ENCODE measurements around the gene OIP5. TPM values are rescaled to one million over a fixed set of nuclear protein-coding genes. Genes with fewer than 3 reads are reported as not detected.
"Not testable (repeated sequence)": the region's sequence is repeated elsewhere in the genome, so short reads cannot be mapped to it uniquely, and the experiment has no call there.

The OIP5 gene
- total and polyA plus RNA-seq, 2 donors (not counting 1 experiment from before 2014, with no cell fraction given): 0.84 to 1.3 TPM

- H3K4me3 ChIP-seq (ENCODE audit: control extremely low read depth in 1 of 5, extremely low read depth in 1 of 5, insufficient read depth in 1 of 5, low read depth in 2 of 5, low read length in 4 of 5): peak overlapping the region; percentile 86 to 97 (median 94)
- H2AFZ ChIP-seq (ENCODE audit: insufficient read depth, low read depth, low read length, poor library complexity, severe bottlenecking): peak overlapping the region; percentile 89
- peak overlapping the region; percentile 97 for H3K27ac Mint-ChIP-seq
- intact Hi-C loops (cut with micrococcal nuclease): loop anchor here (1.0 to 5.0 kb wide), 9 partner anchors 7 to 902 kb away; partner anchors contain the start of genes CHP1, KNSTRN, NDUFAF1 and NUSAP1
- peak overlapping the region; percentile 85 for H3K9ac ChIP-seq (ENCODE audit: low read length)
- peak overlapping the region; percentile 79 for H3K4me2 ChIP-seq (replicated peaks; ENCODE audit: low read depth, low read length, poor library complexity, severe bottlenecking)
- H3K4me1 ChIP-seq (ENCODE audit: control insufficient read depth in 2 of 2, insufficient read depth in 2 of 2, low read length in 2 of 2): peaks cover 16 to 33% of the 10 kb centered on the region in 2 donors
- H3K4me1 Mint-ChIP-seq: peaks cover 42% of the 10 kb centered on the region
- DNase-seq (peak; percentile 99), ATAC-seq (ENCODE audit: low read depth) (peak; percentile 98)
- no peaks in the 10 kb centered on the region for H3K27me3 ChIP-seq (replicated peaks in 1 of 4; ENCODE audit: control extremely low read depth in 1 of 4, control insufficient read depth in 3 of 4, insufficient read depth in 4 of 4, low read length in 3 of 4)
- H3K36me3 ChIP-seq (replicated peaks in 1 of 2; ENCODE audit: control extremely low read depth in 1 of 2, control insufficient read depth in 1 of 2, extremely low read depth in 1 of 2, insufficient read depth in 2 of 2, low read length in 1 of 2): peaks cover 5 to 41% of the 10 kb centered on the region in 2 experiments
- TF ChIP-seq EZH2 (IDR thresholded peaks at IDR 0.05; ENCODE audit: borderline replicate concordance, insufficient read depth, low read depth, low read length, poor library complexity, severe bottlenecking): no peak
- TF ChIP-seq, protein P1, sequence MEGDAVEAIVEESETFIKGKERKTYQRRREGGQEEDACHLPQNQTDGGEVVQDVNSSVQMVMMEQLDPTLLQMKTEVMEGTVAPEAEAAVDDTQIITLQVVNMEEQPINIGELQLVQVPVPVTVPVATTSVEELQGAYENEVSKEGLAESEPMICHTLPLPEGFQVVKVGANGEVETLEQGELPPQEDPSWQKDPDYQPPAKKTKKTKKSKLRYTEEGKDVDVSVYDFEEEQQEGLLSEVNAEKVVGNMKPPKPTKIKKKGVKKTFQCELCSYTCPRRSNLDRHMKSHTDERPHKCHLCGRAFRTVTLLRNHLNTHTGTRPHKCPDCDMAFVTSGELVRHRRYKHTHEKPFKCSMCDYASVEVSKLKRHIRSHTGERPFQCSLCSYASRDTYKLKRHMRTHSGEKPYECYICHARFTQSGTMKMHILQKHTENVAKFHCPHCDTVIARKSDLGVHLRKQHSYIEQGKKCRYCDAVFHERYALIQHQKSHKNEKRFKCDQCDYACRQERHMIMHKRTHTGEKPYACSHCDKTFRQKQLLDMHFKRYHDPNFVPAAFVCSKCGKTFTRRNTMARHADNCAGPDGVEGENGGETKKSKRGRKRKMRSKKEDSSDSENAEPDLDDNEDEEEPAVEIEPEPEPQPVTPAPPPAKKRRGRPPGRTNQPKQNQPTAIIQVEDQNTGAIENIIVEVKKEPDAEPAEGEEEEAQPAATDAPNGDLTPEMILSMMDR (IDR thresholded peaks at IDR 0.05): no peak
- peaks cover 48% of the 10 kb centered on the region for H3K79me2 ChIP-seq (ENCODE audit: control insufficient read depth, insufficient read depth, low read length)
- CTCF ChIA-PET: interaction anchor here (0.6 to 0.9 kb wide), 2 partner anchors 53 to 560 kb away, joined by 4 to 5 read pairs; partner anchors contain the start of gene CHP1
- no peaks in the 10 kb centered on the region for H3K9me3 Mint-ChIP-seq (ENCODE audit: insufficient read depth)
- peaks cover 9% of the 10 kb centered on the region for H4K20me1 ChIP-seq (ENCODE audit: control insufficient read depth, insufficient read depth, low read length, poor library complexity, severe bottlenecking)
- WGBS (ENCODE audit: insufficient coverage): under 1% methylated on average over 54 of the region's 61 CpGs
- POLR2A ChIA-PET: interaction anchor here (0.8 to 1.5 kb wide), 5 partner anchors 8 to 989 kb away, joined by 3 to 10 read pairs (median 3); partner anchors contain the start of genes CHP1, EXD1, GANC and NUSAP1
- H3K27me3 Mint-ChIP-seq: no peaks in the 10 kb centered on the region
- peak overlapping the region; percentile 95 for H3K4me3 Mint-ChIP-seq
- H3K27ac ChIP-seq (ENCODE audit: low read length in 2 of 2): peak overlapping the region; percentile 86 to 90
- H3K9me3 ChIP-seq (ENCODE audit: control extremely low read depth in 1 of 3, control insufficient read depth in 2 of 3, insufficient read depth in 1 of 3, low read length in 2 of 3): no peaks in the 10 kb centered on the region
Measured at GRCh38 chr15:41283653-41284426, 48.6 kb downstream of the OIP5 start.

DNA sequence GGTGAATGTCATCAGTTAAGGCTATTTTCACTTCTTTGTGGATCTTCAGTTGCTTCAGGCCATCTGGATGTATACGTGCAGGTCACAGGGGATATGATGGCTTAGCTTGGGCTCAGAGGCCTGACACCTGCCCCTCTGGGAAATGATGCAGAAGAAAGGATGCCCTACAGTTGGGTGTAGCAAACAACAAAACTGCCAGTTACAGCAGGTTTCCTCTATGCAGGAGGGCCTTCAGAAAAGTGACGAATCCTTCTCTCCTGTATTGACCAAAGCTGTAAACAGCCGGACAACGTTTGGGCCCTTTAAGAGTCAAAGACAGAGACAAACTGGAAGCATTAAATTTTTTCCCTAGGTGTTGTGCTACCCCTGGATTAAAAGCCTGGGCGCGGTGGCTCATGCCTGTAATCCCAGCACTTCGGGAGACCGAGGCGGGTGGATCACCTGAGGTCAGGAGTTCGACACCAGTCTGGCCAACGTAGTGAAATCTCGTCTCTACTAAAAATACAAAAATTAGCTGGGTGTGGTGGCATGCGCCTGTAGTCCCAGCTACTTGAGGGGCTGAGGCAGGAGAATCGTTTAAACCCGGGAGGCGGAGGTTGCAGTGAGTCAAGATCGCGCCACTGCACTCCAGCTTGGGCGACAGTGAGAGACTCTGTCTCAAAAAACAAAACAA, 49.3 kb downstream of the OIP5 start:
- H2AFZ ChIP-seq (ENCODE audit: insufficient read depth, low read depth, low read length, poor library complexity, severe bottlenecking): peak overlapping the region; percentile 89

DNA sequence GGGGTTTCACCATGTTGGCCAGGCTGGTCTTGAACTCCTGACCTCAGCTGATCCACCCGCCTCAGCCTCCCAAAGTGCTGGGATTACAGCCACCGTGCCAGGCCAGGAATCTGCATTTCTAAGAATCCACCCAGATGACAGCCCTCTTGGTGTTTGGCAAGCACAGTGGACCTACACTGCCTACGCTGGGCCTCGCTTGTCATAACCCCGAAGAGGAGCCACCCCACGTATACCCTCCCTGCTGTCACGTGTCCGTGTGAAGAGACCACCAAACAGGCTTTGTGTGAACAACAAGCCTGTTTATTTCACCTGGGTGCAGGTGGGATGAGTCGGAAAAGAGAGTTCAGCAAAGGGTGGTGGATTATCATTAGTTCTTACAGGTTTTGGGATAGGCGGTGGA, 50.0 kb downstream of the OIP5 start:
- H3K9me3 Mint-ChIP-seq (ENCODE audit: insufficient read depth); H3K4me3 ChIP-seq (ENCODE audit: control extremely low read depth in 1 of 5, extremely low read depth in 1 of 5, insufficient read depth in 1 of 5, low read depth in 2 of 5, low read length in 4 of 5); H2AFZ ChIP-seq (ENCODE audit: insufficient read depth, low read depth, low read length, poor library complexity, severe bottlenecking); H3K9me3 ChIP-seq (ENCODE audit: control extremely low read depth in 1 of 3, control insufficient read depth in 2 of 3, insufficient read depth in 1 of 3, low read length in 2 of 3); ATAC-seq (ENCODE audit: low read depth); H3K27me3 Mint-ChIP-seq; H4K20me1 ChIP-seq (ENCODE audit: control insufficient read depth, insufficient read depth, low read length, poor library complexity, severe bottlenecking); H3K4me2 ChIP-seq (replicated peaks; ENCODE audit: low read depth, low read length, poor library complexity, severe bottlenecking); H3K27me3 ChIP-seq (replicated peaks in 1 of 4; ENCODE audit: control extremely low read depth in 1 of 4, control insufficient read depth in 3 of 4, insufficient read depth in 4 of 4, low read length in 3 of 4); H3K9ac ChIP-seq (ENCODE audit: low read length); POLR2A ChIA-PET; DNase-seq: not testable (repeated sequence)
- peak overlapping the region; percentile 95 for H3K4me3 Mint-ChIP-seq
- CTCF ChIA-PET: interaction anchor here (0.6 kb wide), 1 partner anchor 354 kb away, joined by 4 read pairs; no protein-coding TSS in a partner anchor
- peaks cover 36% of the 10 kb centered on the region for H3K79me2 ChIP-seq (ENCODE audit: control insufficient read depth, insufficient read depth, low read length)
- WGBS (ENCODE audit: insufficient coverage): 99% methylated on average over 5 of the region's 10 CpGs
- H3K27ac ChIP-seq (ENCODE audit: low read length in 2 of 2): peak overlapping the region in 1 of 2 donors; percentile 86
- H3K36me3 ChIP-seq (replicated peaks in 1 of 2; ENCODE audit: control extremely low read depth in 1 of 2, control insufficient read depth in 1 of 2, extremely low read depth in 1 of 2, insufficient read depth in 2 of 2, low read length in 1 of 2): peaks cover 3 to 27% of the 10 kb centered on the region in 2 experiments
- H3K27ac Mint-ChIP-seq: peak overlapping the region; percentile 97
- H3K4me1 ChIP-seq (ENCODE audit: control insufficient read depth in 2 of 2, insufficient read depth in 2 of 2, low read length in 2 of 2): peaks cover 16 to 31% of the 10 kb centered on the region in 2 donors
- H3K4me1 Mint-ChIP-seq: peaks cover 36% of the 10 kb centered on the region
- intact Hi-C loops (cut with micrococcal nuclease): loop anchor here (2.0 to 5.0 kb wide), 5 partner anchors 120 to 900 kb away; partner anchors contain the start of genes KNSTRN, NDUFAF1, RMDN3 and RTF1

More for the DNA sequence above, 49.3 kb downstream of the OIP5 start:
- Mint-ChIP-seq H3K4me3 (peak overlapping the region; percentile 95), H3K27ac (peak overlapping the region; percentile 97), H3K4me1 (peaks cover 37% of the 10 kb centered on the region)
- H3K27me3 Mint-ChIP-seq; H3K9me3 ChIP-seq (ENCODE audit: control extremely low read depth in 1 of 3, control insufficient read depth in 2 of 3, insufficient read depth in 1 of 3, low read length in 2 of 3); H3K27me3 ChIP-seq (replicated peaks in 1 of 4; ENCODE audit: control extremely low read depth in 1 of 4, control insufficient read depth in 3 of 4, insufficient read depth in 4 of 4, low read length in 3 of 4); H4K20me1 ChIP-seq (ENCODE audit: control insufficient read depth, insufficient read depth, low read length, poor library complexity, severe bottlenecking); ATAC-seq (ENCODE audit: low read depth); H3K9me3 Mint-ChIP-seq (ENCODE audit: insufficient read depth): not testable (repeated sequence)
- peaks cover 3 to 33% of the 10 kb centered on the region in 2 experiments for H3K36me3 ChIP-seq (replicated peaks in 1 of 2; ENCODE audit: control extremely low read depth in 1 of 2, control insufficient read depth in 1 of 2, extremely low read depth in 1 of 2, insufficient read depth in 2 of 2, low read length in 1 of 2)
- H3K9ac ChIP-seq (ENCODE audit: low read length): peak overlapping the region; percentile 85
- H3K4me2 ChIP-seq (replicated peaks; ENCODE audit: low read depth, low read length, poor library complexity, severe bottlenecking): peak overlapping the region; percentile 79
- WGBS (ENCODE audit: insufficient coverage): 57% methylated on average over 14 of the region's 19 CpGs
- peak overlapping the region; percentile 61 to 97 (median 93) for H3K4me3 ChIP-seq (ENCODE audit: control extremely low read depth in 1 of 5, extremely low read depth in 1 of 5, insufficient read depth in 1 of 5, low read depth in 2 of 5, low read length in 4 of 5)
- DNase-seq: peak; percentile 52
- ChIA-PET CTCF (interaction anchor here (0.6 to 0.9 kb wide), 2 partner anchors 52 to 559 kb away, joined by 4 to 5 read pairs; partner anchors contain the start of gene CHP1), POLR2A (interaction anchor here (0.8 to 1.5 kb wide), 5 partner anchors 9 to 990 kb away, joined by 3 to 10 read pairs (median 3); partner anchors contain the start of genes CHP1, EXD1, GANC and NUSAP1)
- peaks cover 16 to 31% of the 10 kb centered on the region in 2 donors for H3K4me1 ChIP-seq (ENCODE audit: control insufficient read depth in 2 of 2, insufficient read depth in 2 of 2, low read length in 2 of 2)
- peak overlapping the region; percentile 86 to 90 for H3K27ac ChIP-seq (ENCODE audit: low read length in 2 of 2)
- H3K79me2 ChIP-seq (ENCODE audit: control insufficient read depth, insufficient read depth, low read length): peaks cover 41% of the 10 kb centered on the region
- intact Hi-C loops (cut with micrococcal nuclease): loop anchor here (1.0 to 5.0 kb wide), 9 partner anchors 8 to 901 kb away; partner anchors contain the start of genes CHP1, KNSTRN, NDUFAF1 and NUSAP1

Measured in B cell (primary cell).